Stimulated activated CD8-positive, alpha-beta memory T cell treated with anti-CD3 and anti-CD28 coated beads, Interleukin-12 subunit alpha, Interleukin-12 subunit beta, amount 100 ng/mL, for 24 hours (primary cell): ENCODE measurements around the gene C19orf47.

Source experiments
- DNase-seq: peaks from one replicate; pipeline ENCODE4 v3.0.0-alpha.2; 2020; ENCODE audit errors: extremely low read depth

Gene C19orf47

DNA sequence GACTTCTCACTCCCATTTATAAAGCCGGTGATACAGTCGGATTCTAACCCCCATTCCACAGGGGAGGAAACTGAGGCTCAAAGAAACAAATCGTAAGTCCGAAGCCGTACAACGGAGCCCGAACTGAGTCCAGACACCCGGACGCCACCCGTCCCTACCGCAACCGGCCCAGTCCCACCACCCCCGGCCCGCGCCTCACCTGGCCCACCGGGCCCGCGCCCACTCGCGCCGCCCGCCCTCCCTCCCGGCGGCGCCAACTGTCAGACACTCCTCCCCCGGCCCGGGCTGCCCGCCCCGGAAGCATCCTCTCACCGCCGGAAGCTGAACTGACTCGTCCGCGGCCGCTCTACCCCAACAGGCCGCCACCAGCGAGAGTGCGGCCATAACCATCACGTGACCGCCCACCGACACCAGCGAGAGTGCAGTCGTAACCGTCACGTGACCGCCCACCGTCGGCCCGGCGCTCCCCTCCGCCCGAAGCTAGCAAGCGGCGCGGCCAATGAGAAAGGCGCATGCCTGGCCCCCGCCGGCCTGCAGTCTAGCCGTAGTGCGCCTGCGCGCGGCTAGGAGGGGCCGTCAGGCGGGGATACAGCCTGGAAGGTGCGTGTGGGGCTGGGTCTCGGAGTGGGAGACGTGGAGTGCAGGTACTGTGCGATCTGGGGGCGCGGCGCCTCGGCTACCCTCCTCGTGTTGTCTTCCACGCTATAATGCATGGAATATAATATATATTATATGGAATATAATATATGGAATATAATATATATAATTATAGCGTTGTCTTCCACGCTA lies at the start of gene C19orf47, which contains the start of gene PLD3:
Gene C19orf47 (minus strand): TSS at position 273 of the 789 bp plus-strand sequence. CDS start 6,540 bp downstream, outside the sequence.
Gene PLD3 (plus strand): TSS at position 571 of the 789 bp plus-strand sequence. CDS start 17,789 bp downstream, outside the sequence.
- DNase-seq: peak; percentile 99

- DNase-seq: no peak
Observed at GRCh38 chr19:40397568-40397906, 49.3 kb upstream of the C19orf47 start.

GRCh38 chr19:40396886-40397567 lies 48.8 kb upstream of the C19orf47 start:
- no peak for DNase-seq

GRCh38 chr19:40395956-40396355 lies 47.8 kb upstream of the C19orf47 start:
- DNase-seq: no peak

GRCh38 chr19:40394816-40395210 lies 46.6 kb upstream of the C19orf47 start:
- DNase-seq: no peak

DNA sequence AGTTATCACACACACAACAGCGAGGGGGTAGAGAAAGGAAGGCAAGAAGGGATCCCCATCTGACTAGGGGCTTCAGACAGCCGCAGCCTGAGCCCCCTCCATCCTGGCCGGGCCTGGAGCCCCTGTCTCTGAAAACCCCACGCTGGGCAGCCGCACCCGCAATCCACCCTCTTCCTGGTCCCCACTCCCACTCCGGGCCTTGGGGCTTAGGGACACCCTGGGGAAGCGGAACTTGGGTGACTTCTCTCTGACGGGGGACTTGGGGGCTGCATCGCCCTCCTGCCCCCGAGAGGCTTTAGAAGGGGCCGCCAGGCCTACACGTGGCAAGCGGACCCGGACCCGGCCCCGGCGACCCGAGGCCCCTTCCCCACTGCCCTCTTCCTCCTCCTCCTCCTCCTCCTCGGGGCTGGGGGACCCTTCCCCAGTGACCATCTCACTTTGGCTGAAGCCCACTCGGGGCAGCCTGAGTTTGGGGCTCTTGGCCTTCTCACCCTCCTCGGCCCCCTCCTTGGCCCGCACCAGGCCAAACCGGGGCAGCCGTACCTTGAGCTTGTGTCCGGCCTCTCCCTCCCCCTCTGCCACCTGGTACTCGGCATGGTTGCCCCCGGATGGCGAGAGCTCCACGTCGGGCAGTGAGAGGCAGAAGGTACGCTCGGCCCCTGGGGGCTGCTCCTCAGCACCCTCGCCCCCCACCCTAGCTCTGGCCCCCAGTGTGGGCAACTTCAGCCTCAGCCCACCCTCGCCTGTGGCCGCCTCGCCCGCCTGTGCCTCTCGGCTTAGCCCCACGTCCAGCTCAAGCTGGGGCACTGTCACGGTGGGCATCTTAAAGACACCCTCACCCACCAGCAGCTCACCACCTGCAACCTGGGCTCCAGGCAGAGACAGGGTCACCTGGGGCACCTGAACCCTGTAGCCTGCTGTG lies 46.0 kb upstream of the C19orf47 start:
- DNase-seq: no peak

DNA sequence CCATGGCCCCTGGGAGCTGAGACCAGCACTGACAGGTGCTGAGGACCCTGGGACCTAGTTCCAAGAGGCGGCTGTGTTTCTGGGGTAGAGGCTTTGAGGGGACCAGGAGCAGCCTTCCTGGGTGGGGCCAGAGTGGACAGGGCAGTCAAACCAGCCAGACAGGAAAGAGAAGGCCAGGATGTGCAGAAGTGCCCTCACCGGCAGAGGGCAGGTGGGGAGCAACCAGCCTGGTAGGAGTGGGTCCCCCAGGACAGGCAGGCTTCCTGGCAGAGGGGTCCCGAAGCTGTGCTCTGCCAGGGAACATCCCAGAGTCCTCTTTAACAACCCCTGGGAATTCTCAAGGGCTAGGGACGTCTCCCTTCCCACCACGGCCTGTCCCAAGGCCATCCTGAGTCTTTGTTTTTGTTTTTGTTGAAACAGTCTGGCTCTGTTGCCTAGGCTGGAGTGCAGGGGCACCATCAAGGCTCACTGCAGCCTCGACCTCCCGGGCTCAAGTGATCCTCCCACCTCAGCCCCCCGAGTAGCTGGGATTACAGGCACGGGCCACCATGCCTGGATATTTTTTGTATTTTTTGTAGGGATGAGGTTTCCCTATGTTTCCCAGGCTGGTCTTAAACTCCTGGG lies 44.8 kb upstream of the C19orf47 start:
- DNase-seq: no peak

DNA sequence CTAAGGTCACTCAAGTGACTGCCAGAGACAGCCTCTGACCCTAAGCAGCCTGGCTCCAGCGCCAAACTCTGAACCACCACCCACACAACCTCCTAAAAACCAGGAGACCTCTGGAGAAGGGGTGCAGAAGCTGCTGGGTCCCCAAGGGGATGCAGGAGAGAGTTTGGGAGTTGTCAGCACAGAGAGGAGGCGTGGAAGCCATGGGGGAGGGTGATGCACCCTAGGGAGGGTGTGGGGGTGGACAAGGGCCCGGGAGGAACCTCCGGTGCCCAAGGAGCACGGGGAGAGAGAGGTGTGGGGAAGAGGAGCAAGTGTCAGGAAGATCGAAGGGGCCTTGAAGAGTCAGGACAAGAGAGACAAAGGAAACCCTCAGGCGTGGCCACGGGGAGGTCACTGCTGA lies 43.9 kb upstream of the C19orf47 start:
- DNase-seq: no peak

- no peak for DNase-seq
Observed at GRCh38 chr19:40390084-40390742, 42.0 kb upstream of the C19orf47 start, which contains the start of gene HIPK4. Gene HIPK4, minus strand, starts transcription at chr19:40390181. Its CDS starts 279 bp downstream, at chr19:40389902.

DNA sequence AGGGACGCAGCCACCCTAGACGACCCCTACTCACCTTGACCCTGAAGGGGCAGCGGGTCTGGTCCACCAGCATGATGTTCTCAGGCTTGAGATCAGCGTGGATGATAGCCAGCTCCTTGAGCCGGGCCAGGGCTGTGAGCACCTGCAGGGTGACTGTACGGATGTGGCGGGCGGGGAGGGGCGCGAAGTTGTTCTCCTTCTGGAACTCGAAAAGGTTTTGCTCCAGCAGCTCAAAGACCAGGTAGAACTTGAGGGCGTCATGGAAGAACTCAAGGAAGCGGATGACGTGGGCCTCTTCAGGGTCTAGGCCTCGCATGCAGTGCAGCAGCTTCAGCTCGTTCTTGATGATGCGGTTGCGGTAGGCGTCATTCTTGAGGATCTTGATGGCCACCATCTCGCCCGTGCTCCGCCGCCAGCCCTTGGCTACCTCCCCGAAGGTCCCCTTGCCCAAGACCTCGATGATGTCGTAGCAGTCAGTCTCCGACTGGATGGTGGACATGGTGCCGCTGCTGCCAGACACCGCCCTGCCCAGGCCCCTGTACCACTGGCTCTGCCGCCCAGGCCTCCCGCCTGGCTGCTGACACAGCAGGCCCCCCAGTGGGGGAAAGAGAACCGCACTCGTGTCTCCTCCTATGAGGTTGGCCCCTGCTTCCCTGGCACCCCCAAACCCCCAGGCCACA lies 41.3 kb upstream of the C19orf47 start:
- DNase-seq: no peak

DNA sequence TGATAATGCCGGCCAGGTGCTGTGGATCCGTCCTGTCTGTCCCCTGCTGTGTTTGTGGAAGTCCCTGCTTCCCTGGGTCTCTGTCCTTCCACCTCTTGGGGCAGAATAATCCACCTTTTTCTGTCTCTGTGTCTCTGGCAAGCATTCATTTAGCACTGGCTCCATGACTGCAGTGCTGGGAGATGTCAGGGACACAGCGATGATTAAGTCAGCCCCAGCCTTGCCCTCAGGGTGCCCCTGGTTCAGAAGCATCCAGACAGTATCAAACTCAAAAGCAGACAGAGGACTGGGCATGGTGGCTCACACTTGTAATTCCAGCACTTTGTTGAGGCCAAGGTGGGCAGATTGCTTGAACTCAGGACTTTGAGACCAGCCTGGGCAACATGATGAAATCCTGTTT lies 40.3 kb upstream of the C19orf47 start:
- DNase-seq: no peak

DNA sequence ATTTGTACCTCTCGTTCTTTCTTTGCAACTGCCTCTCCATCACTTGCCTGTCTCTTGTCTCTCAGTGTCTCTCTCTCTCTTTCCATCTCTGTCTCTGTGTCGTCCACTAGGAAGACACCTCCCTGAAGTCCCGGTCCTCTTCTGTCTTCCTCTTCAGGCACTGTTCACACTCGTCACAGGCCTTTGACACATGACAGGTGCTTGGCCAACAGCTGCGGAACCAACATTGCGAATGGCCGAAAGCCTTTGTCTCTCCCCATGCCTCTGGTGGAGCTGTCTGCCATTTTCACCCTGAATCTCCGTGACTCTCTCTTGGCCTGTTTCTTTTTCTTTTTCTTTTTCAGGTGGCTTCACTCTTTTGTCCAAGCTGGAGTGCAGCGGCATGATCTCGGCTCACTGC lies 39.0 kb upstream of the C19orf47 start:
- no peak for DNase-seq

DNA sequence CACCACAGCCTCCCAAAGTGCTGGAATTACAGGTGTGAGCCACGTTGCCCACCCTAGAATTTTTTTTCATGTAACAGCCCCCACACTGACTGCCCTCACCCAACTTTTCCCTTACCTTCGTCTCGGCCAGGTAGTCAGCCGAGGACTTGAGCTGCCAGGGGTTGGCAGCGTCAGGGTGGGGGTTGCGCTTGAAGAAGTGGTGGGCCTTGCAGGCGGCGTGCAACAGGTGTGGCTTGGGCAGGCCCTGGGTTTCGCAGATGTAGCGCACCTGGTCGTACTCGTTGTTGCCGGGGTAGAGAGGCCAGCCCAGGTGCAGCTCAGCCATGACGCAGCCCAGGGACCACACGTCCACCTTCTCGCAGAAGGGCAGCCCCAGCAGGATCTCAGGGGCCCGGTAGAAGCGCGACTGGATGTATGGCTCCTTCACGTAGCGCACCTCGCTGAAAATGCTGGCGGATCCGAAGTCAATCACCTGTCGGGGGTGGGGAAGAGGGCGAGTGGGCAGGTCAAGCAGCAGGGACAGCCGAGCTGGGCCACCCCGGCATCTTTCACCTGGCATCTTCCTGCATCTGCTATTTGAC lies 35.6 kb upstream of the C19orf47 start:
- no peak for DNase-seq

DNA sequence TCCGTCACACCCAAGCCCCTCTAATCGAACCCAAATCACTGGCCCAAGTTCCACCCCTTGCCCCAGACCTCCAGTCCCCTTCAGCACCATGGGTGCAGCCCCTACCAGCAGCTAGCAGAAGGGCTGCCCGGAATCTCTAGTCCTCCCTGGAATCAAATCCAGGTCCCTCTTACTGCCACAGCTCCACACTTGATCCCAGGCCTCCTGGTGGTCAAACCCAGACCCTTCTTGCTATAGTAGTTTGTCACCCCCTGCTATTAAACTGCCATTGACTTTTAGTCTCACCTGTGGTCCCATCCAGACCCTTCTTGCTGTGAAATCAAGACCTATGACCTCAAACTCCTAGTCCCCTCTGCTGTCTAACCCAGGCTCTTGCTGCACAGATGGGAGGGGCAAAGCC lies 33.1 kb upstream of the C19orf47 start:
- no peak for DNase-seq

DNA sequence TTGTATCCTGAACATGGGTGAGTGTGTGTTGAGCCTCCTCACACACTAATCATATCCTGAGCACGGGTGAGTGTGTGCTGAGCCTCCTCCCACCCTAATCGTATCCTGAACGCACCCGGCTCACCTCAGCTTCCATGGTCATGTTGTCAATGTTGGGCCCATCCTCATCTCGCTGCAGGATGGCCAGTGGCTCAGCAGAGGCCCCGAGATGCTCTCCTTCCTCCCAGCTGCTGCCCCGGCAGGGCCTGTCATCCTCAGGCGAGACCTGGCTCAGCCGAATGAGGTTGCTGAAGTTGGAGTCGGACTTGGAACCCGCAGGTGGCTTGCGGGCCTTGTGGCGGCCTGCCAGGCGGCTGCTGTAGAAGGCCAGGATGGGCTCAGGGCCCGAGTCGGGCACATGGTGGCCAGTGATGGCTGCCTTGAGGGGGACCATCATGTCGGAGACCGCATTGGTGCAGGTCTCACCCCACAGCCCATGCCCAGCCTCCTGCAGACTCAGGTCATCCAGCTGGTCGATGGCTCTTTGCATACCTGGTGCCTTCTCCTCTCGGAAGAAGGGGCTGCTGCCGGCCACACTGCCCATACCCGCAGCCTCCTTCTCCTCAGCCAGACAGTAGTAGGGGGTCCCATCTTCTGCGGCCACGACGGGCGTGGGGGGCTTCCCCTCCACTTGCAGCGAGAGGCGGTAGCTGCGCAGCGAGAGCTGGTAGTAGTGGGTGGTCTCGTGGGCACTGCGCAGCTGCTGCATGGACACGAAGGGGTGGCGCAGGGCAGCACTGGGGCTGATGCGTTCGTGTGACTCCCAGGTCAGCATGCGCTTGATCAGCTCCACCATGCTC lies 32.2 kb upstream of the C19orf47 start:
- DNase-seq: no peak

GRCh38 chr19:40379446-40380198 lies 31.4 kb upstream of the C19orf47 start:
- DNase-seq: no peak

DNA sequence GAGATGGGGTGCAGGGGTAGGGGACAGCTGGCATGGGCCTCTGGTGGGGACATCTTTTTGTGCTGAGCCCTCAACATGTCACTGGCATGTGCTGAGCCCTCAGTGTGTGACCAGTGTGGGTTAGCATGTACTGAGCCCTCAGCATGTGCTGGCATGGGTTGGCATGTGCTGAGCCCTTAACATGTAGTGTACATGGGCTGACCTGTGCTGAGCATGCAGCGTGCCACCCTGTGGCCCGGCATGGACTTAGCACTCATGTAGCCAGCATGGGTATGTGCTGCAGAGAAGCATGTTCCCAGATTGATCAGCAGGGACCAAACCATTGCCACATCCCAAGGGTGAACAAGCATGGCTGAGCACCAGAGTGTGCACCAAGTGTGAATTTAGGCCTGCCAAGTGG lies 30.3 kb upstream of the C19orf47 start:
- no peak for DNase-seq

GRCh38 chr19:40377876-40378385 lies 29.7 kb upstream of the C19orf47 start:
- no peak for DNase-seq
